Measurements from ENCODE around the gene ZNF597.

ZNF597 gene, protein sequence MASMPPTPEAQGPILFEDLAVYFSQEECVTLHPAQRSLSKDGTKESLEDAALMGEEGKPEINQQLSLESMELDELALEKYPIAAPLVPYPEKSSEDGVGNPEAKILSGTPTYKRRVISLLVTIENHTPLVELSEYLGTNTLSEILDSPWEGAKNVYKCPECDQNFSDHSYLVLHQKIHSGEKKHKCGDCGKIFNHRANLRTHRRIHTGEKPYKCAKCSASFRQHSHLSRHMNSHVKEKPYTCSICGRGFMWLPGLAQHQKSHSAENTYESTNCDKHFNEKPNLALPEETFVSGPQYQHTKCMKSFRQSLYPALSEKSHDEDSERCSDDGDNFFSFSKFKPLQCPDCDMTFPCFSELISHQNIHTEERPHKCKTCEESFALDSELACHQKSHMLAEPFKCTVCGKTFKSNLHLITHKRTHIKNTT

DNA sequence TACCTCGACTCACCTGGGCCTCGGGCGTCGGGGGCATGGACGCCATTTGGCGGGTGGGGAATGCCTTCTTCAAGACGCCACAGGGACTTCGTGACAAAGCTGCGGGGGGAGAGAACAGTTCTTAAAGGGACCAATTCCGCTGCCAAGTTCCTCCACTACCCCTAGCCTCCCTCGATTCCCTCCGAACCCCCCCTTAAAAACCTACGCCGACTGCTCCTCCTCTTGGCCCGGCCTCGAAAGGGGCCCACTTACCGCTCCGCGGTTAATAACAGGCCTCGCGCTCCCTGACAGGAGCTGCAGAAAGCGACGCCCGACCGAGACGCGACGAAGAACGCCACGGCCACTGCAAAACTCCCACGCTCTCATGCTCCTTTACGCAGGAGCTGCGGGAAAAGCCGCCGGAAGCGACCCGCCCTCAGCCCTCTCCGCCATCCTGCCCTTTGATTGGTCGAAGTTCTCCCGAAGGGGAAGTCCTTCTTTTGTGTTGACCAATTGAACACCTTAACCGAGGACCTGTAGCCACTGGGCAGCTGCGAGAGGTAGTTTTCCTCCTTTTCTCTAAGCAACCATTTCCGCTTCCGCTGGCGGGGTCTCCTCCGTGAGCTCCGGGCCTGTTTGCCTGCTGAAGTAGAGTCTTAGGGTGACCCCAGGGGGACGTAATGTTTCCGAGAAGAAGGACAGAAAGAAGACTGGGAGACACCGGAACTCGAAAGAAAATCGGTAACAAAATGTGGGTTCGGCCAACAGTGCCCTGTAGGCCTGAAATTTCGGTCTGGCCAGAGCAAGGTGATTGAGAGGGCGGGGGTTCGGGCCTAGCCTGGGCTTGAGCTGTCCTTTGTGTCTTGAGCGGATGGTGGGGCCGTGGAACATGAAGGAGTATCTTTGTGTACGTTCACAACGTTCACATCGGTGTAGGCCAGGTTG, at the start of gene ZNF597, which contains the start of gene NAA60:
TSS of gene ZNF597 (minus strand) at position 397 of the 924 bp plus-strand sequence. CDS start at position 46, 351 bp downstream.
TSS of gene NAA60 (plus strand) at position 573 of the 924 bp plus-strand sequence. CDS start 32,548 bp downstream, outside the sequence.
- peak within 1 kb of the TSS; percentile 74 for H3K4me3 ChIP-seq (ENCODE audit: low read depth, low read length)
- TF ChIP-seq, protein P1, sequence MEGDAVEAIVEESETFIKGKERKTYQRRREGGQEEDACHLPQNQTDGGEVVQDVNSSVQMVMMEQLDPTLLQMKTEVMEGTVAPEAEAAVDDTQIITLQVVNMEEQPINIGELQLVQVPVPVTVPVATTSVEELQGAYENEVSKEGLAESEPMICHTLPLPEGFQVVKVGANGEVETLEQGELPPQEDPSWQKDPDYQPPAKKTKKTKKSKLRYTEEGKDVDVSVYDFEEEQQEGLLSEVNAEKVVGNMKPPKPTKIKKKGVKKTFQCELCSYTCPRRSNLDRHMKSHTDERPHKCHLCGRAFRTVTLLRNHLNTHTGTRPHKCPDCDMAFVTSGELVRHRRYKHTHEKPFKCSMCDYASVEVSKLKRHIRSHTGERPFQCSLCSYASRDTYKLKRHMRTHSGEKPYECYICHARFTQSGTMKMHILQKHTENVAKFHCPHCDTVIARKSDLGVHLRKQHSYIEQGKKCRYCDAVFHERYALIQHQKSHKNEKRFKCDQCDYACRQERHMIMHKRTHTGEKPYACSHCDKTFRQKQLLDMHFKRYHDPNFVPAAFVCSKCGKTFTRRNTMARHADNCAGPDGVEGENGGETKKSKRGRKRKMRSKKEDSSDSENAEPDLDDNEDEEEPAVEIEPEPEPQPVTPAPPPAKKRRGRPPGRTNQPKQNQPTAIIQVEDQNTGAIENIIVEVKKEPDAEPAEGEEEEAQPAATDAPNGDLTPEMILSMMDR (IDR thresholded peaks at IDR 0.05; ENCODE audit: borderline replicate concordance, insufficient read depth, low read depth, low read length): no peak

DNA sequence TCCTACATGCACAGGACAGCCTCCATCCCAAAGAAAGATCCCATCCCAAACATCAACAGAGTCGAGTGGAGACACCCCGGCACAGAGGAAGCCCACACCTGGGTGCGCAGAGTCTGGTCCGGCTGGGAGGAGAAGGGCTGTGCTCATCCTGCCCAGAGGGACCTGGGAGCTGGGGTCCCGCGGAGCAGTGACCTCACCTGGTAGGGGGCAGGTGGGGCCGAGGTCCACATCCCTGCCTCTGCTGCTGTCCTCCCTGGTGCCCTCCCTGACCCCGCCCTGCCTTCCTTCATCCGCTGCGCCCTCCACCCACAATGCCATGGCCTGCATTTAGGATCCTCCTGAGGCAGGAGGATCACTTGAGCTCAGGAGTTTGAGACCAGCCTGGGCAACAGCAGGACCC, 49.1 kb upstream of the ZNF597 start:
- TF ChIP-seq, protein P1 (IDR thresholded peaks at IDR 0.05; ENCODE audit: borderline replicate concordance, insufficient read depth, low read depth, low read length): no peak
- no peak overlapping the region for H3K4me3 ChIP-seq (ENCODE audit: low read depth, low read length)

DNA sequence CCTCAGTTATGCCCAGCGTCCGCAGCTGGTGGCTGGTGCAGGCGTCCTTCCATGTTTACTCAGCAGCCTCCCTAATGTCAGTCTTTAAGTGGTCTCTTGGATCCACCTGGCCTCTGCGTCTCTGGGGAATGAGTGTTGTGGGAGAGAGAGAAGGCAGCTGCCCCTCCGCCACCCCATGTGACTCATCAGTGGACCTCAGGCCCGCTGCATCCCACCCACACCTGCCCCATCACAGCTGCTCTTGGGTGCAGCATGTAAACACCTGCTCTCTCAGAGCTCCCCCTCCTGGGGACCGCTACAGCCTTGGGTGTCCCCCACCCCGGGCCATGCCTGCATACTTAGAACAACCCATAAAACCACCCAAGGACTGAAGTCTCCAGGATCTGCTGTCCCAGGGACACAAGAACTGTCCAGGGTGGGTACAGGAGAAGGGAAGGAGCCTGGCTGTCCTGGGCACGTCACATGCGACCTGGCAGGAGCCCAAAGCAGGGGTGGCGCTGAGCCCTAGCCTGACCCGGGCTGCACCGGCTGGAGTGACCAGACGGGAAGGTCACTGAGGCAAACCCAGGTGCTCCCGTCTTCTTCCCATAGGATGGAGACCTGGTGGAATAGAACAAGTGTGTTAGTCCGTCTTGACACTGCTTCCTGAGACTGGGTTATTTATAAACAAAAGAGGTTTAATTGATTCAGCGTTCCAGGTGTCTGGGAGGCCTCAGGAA, 47.8 kb upstream of the ZNF597 start:
- no peak overlapping the region for H3K4me3 ChIP-seq (ENCODE audit: low read depth, low read length)
- TF ChIP-seq, protein P1 (IDR thresholded peaks at IDR 0.05; ENCODE audit: borderline replicate concordance, insufficient read depth, low read depth, low read length): no peak

DNA sequence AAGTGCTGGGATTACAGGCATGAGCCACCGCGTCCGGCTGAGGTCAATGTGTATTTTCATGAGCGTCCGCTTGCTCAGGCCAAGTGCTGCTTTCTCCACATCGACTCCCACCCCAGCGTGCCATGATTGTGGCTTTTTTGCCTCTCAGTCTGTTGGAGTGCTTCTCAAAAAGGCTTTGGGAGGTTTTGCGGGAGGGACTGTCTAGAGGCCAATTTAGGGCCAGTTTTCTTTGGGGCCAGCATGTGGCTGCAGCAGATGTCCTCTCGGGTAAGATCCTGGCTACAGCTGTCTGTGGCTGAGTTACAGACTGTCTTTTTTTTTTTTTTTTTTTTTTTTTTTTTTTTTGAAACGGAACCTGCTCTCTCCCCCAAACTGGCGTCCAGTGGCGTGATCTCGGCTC, 45.5 kb upstream of the ZNF597 start:
- no peak overlapping the region for H3K4me3 ChIP-seq (ENCODE audit: low read depth, low read length)
- TF ChIP-seq, protein P1 (IDR thresholded peaks at IDR 0.05; ENCODE audit: borderline replicate concordance, insufficient read depth, low read depth, low read length): no peak

DNA sequence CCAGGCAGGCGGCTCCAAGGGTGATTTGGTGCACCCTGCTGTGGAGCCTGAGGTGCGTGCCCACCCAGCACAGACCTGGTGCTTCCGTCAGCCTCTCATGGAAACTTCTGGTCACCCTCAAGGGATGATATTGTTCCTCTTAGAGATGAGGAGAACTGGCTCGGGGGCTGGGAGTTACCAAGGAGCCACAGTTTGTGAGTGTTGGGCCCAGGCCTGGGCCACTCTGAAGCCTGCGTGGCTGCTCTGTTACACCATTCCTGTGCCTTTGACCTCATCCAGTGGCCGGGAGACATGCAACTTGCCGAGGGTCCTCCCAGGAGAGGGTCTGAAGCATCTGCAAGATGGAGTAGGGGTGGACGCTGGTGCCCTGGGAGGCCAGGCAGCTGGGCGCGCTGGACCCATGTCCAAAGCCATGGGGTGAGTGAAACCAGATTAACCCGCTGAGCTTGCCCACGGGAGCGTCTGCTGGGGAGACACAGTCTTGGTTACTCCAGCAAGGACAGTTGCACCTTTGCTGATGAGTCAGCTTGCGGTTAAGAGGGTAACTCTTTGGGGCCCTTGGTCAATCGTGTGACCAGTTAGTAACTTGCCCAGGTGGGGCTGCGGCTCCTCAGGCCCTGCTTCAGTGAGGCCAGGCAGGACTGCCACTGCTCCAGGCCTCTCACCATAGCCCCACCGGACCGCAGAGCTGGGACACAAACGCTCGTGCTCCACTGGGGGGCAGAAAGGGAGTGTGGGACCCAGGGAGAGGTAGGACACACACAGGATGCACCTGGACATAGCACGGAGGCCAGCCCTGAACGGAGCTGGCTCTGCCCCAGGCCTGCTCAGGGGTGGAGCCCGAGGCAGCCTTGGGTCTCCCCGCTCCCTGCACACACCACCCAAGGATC, 44.5 kb upstream of the ZNF597 start:
- H3K4me3 ChIP-seq (ENCODE audit: low read depth, low read length): no peak overlapping the region
- TF ChIP-seq, protein P1 (IDR thresholded peaks at IDR 0.05; ENCODE audit: borderline replicate concordance, insufficient read depth, low read depth, low read length): no peak
